Type B pancreatic cell (in vitro differentiated cells): ENCODE measurements around the gene DEK. TPM values are rescaled to one million over a fixed set of nuclear protein-coding genes. Genes with fewer than 3 reads are reported as not detected.

Source experiments
- DNase-seq: peaks from one replicate; pipeline ENCODE4 v3.0.0; 2021; ENCODE audit warnings: mixed read lengths; ENCODE audit not compliant: unreplicated experiment; ENCODE audit errors: extremely low spot score
- H3K27ac Mint-ChIP-seq: 2 replicates; pipeline ENCODE4 v1.8.0; 2021; ENCODE audit warnings: mild to moderate bottlenecking, mixed read lengths
- H3K27me3 Mint-ChIP-seq: 2 replicates; pipeline ENCODE4 v1.8.0; 2021; ENCODE audit warnings: mixed read lengths
- H3K36me3 Mint-ChIP-seq: 2 replicates; pipeline ENCODE4 v1.8.0; 2021; ENCODE audit warnings: mixed read lengths
- H3K4me1 Mint-ChIP-seq: one replicate; pipeline ENCODE4 v1.8.0; 2021; ENCODE audit warnings: mixed read lengths; ENCODE audit not compliant: unreplicated experiment
- H3K4me3 Mint-ChIP-seq: 2 replicates; pipeline ENCODE4 v1.8.0; 2021; ENCODE audit warnings: mild to moderate bottlenecking, mixed read lengths
- H3K9me3 Mint-ChIP-seq: 2 replicates; pipeline ENCODE4 v1.8.0; 2021; ENCODE audit warnings: mixed read lengths
- total RNA-seq: library from RNA; stranded (reverse); gene quantifications from 2 replicates; pipeline ENCODE4 v1.2.1, GENCODE V29; 2021; ENCODE audit warnings: low replicate concordance
- TF ChIP-seq, protein P1 (sequence below): fragments of 200-600 bp; sonication (generic); conservative IDR thresholded peaks from 2 replicates; pipeline ENCODE4 v1.5.0; 2021; ENCODE audit warnings: antibody characterized with exemption, mild to moderate bottlenecking

The DEK gene
- total RNA-seq, 1 donor from 2014 or later: 124 TPM

DNA sequence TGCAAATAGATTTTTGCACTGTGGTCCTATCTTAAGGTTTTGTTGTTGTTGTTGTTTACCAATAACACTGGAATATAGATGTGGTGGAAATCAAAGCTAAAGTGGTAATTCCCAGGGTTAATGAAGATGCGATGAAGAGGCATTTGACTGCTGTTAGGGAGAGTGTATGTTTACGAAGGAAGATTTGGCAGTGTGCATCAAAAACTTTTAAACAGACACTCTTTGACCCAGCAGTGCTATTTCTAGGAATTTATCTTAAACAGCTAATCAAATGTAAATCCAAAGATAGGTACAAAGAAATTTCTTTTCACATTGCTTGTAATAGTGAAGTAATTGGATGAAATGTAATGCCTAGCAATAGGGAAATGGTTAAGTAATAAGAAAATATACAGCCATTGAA is 75.1 kb downstream of the DEK start:
- Mint-ChIP-seq H3K9me3 (no peaks in the 10 kb centered on the region), H3K36me3 (peaks cover 7% of the 10 kb centered on the region), H3K4me1 (peaks cover 19% of the 10 kb centered on the region), H3K27ac (no peak overlapping the region), H3K4me3 (no peak overlapping the region), H3K27me3 (no peaks in the 10 kb centered on the region)
- TF ChIP-seq, protein P1, sequence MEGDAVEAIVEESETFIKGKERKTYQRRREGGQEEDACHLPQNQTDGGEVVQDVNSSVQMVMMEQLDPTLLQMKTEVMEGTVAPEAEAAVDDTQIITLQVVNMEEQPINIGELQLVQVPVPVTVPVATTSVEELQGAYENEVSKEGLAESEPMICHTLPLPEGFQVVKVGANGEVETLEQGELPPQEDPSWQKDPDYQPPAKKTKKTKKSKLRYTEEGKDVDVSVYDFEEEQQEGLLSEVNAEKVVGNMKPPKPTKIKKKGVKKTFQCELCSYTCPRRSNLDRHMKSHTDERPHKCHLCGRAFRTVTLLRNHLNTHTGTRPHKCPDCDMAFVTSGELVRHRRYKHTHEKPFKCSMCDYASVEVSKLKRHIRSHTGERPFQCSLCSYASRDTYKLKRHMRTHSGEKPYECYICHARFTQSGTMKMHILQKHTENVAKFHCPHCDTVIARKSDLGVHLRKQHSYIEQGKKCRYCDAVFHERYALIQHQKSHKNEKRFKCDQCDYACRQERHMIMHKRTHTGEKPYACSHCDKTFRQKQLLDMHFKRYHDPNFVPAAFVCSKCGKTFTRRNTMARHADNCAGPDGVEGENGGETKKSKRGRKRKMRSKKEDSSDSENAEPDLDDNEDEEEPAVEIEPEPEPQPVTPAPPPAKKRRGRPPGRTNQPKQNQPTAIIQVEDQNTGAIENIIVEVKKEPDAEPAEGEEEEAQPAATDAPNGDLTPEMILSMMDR: no peak
- DNase-seq: no peak

DNA sequence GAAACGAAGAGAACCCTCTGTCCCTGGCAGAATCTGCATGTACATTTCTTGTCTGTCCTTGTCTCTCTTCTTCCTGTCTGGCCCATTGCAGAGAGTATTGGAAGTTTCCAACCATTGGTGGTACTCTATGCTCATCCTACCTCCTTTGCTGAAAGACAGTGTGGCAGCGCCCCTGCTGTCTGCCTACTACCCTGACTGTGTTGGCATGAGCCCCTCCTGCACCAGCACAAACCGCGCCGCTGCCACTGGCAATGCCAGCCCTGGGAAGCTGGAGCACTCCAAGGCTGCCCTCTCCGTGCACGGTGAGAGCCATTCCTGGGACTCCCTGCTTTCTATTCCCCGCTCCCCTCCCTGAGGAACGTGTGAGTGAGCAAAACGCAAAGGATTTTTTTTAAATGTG is 76.6 kb downstream of the DEK start:
- Mint-ChIP-seq H3K4me3 (no peak overlapping the region), H3K27me3 (no peaks in the 10 kb centered on the region)

DNA sequence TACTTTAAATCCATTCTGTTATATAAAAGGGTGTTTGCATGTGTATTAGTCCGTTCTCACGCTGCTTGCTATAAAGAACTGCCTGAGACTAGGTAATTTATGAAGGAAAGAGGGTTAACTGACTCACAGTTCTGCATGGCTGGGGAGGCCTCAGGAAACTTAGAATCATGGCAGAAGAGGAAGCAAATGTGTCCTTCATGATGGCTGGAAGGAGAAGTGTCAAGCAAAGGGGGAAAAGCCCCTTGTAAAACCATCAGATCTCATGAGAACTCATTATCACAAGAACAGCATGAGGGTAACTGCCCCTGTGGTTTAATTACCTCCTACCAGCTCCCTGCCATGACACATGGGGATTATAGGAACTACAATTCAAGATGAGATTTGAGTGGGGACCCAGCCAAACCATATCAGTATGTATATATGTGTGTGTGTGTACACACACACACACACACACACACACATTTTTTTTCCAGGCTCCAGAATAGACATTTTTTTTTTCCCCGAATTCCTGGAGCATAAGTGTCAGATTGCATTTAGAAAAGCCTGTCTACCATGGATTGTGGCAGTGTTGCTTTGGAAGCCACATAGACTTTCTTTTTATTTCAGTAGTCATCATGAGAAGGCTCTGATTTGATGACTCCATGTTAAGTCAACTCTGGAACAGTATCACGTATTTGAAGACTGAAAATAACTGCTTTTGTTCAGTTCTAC is 77.6 kb downstream of the DEK start:
- DNase-seq: no peak
- Mint-ChIP-seq H3K36me3 (peaks cover 17% of the 10 kb centered on the region), H3K9me3 (no peaks in the 10 kb centered on the region), H3K27me3 (no peaks in the 10 kb centered on the region), H3K4me1 (peaks cover 19% of the 10 kb centered on the region), H3K4me3 (no peak overlapping the region), H3K27ac (peak overlapping the region; percentile 77)
- TF ChIP-seq, protein P1: no peak

More for the DNA sequence above, 76.6 kb downstream of the DEK start:
- Mint-ChIP-seq H3K9me3 (no peaks in the 10 kb centered on the region), H3K4me1 (peaks cover 19% of the 10 kb centered on the region), H3K27ac (no peak overlapping the region), H3K36me3 (peaks cover 14% of the 10 kb centered on the region)
- DNase-seq: no peak
- TF ChIP-seq, protein P1: no peak

DNA sequence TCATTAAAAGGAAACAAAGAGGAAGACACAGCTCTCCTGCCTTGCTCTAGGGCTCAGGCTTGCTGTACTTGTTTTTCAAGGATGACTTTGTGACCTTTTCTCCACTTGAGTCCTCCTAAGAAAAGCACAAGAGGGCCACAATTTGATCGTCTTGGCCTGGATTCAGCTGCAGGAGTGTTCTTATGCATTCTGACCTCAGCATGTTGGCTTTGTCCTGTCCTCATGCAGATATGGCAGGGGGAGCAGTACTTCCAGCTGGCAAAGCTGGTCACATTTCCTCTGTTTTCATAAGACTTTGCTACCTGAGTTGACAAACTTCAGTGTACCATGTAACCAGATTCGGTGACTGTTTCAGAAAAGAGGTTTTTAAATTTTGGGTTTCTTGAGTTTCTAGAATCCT is 78.3 kb downstream of the DEK start:
- no peaks in the 10 kb centered on the region for H3K27me3 Mint-ChIP-seq
- peaks cover 17% of the 10 kb centered on the region for H3K36me3 Mint-ChIP-seq
- peak overlapping the region; percentile 77 for H3K27ac Mint-ChIP-seq
- TF ChIP-seq, protein P1: no peak
- peak overlapping the region; percentile 25 for H3K4me3 Mint-ChIP-seq
- no peak for DNase-seq
- H3K9me3 Mint-ChIP-seq: no peaks in the 10 kb centered on the region
- peaks cover 19% of the 10 kb centered on the region for H3K4me1 Mint-ChIP-seq

DNA sequence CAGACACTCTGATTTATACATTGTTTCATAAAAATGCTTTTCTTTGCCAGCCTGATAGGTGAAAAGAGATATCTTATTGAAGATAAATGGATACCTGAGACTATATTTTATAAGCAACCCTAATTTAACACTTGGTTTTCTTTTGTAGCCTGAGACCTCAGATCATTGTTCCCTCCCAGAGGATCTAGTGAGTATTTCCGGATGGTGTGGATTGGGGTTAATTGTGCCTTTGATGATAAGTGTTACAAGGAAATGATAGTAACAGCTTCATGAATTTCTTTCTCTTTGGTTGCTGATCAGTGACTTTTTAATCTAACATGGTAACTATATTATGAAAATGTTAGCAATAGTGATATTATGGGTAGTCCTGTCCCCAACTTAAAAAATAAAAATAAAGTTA is 78.7 kb downstream of the DEK start:
- H3K4me1 Mint-ChIP-seq: peaks cover 19% of the 10 kb centered on the region
- peak overlapping the region; percentile 77 for H3K27ac Mint-ChIP-seq
- DNase-seq: no peak
- no peaks in the 10 kb centered on the region for H3K27me3 Mint-ChIP-seq
- peaks cover 19% of the 10 kb centered on the region for H3K36me3 Mint-ChIP-seq
- TF ChIP-seq, protein P1: no peak
- no peaks in the 10 kb centered on the region for H3K9me3 Mint-ChIP-seq
- H3K4me3 Mint-ChIP-seq: no peak overlapping the region
